ENCODE measurements around the gene PHOSPHO1.

- TF ChIP-seq CTCF (CRISPR knock-in tag; IDR thresholded peaks at IDR 0.05) = no peak
- TF ChIP-seq JUND (CRISPR knock-in tag; IDR thresholded peaks at IDR 0.05) = no peak
- no peak for TF ChIP-seq ZNF710 (CRISPR knock-in tag; IDR thresholded peaks at IDR 0.05; ENCODE audit: borderline replicate concordance)
- no peak for TF ChIP-seq TBX3 (IDR thresholded peaks at IDR 0.05; ENCODE audit: borderline replicate concordance)
- TF ChIP-seq POLR2A (IDR thresholded peaks at IDR 0.05; ENCODE audit: insufficient read depth in 1 of 2, low read depth in 2 of 2, low read length in 2 of 2) = no peak
- TF ChIP-seq CREB1 (IDR thresholded peaks at IDR 0.05) = no peak
- TF ChIP-seq CREB1 (CRISPR knock-in tag; IDR thresholded peaks at IDR 0.05) = no peak
Observed at GRCh38 chr17:49269356-49269755, 38.8 kb upstream of the PHOSPHO1 start.
